Neural cell (in vitro differentiated cells): ENCODE results near the gene COL23A1. TPM values are rescaled to one million over a fixed set of nuclear protein-coding genes. Genes with fewer than 3 reads are reported as not detected.

Experiments used
- H2AFZ ChIP-seq: fragments of 200-600, 300-800 bp; sonication (generic), shearing (Covaris generic); 2 replicates; pipeline ENCODE4 v1.6.0; 2014; ENCODE audit warnings: low read depth, mild to moderate bottlenecking, antibody characterized with exemption, low read length, moderate library complexity
- H3F3A ChIP-seq: fragments of 200-600 bp; shearing (Covaris generic); 2 replicates; pipeline ENCODE4 v1.6.1; 2016; ENCODE audit warnings: mild to moderate bottlenecking, moderate library complexity, mixed read lengths, antibody characterized with exemption, low read length; ENCODE audit not compliant: insufficient read depth, poor library complexity, severe bottlenecking
- H3K27ac ChIP-seq: fragments of 200-600, 300-800 bp; sonication (generic), shearing (Covaris generic); 2 replicates; pipeline ENCODE4 v1.5.1; 2014; ENCODE audit warnings: mild to moderate bottlenecking, low read length, moderate library complexity
- H3K27me3 ChIP-seq: fragments of 300-800, 200-600 bp; sonication (generic), shearing (Covaris generic); 2 replicates; pipeline ENCODE4 v1.6.0; 2014; ENCODE audit warnings: mild to moderate bottlenecking, low read depth, low read length, moderate library complexity; ENCODE audit not compliant: insufficient read depth
- H3K36me3 ChIP-seq: fragments of 300-800, 200-600 bp; sonication (generic), shearing (Covaris generic); 2 replicates; pipeline ENCODE4 v1.5.1; 2014; ENCODE audit warnings: mild to moderate bottlenecking, antibody characterized with exemption, low read length, moderate library complexity; ENCODE audit not compliant: insufficient read depth
- H3K4me2 ChIP-seq: fragments of 300-800, 200-600 bp; sonication (generic), shearing (Covaris generic); 2 replicates; pipeline ENCODE4 v1.6.0; 2014; ENCODE audit warnings: mild to moderate bottlenecking, low read length
- H3K4me3 ChIP-seq: fragments of 300-800, 200-600 bp; sonication (generic), shearing (Covaris generic); 2 replicates; pipeline ENCODE4 v1.5.1; 2014; ENCODE audit warnings: mild to moderate bottlenecking, low read length, moderate library complexity
- H3K79me2 ChIP-seq: fragments of 200-600 bp; shearing (Covaris generic); replicated peaks from 2 replicates; pipeline ENCODE4 v1.6.0; 2014; ENCODE audit warnings: mild to moderate bottlenecking, low read length, moderate library complexity; ENCODE audit not compliant: insufficient read depth
- H3K9ac ChIP-seq: fragments of 300-800, 200-600 bp; sonication (generic), shearing (Covaris generic); 2 replicates; pipeline ENCODE4 v1.6.1; 2016; ENCODE audit warnings: mild to moderate bottlenecking, low read length, mixed read lengths
- H3K9me2 ChIP-seq: fragments of 200-600 bp; shearing (Covaris generic); 2 replicates; pipeline ENCODE4 v1.6.1; 2016; ENCODE audit warnings: mild to moderate bottlenecking, low read length, mixed read lengths; ENCODE audit not compliant: insufficient read depth
- H3K9me3 ChIP-seq: fragments of 200-600, 300-800 bp; sonication (generic), shearing (Covaris generic); 2 replicates; pipeline ENCODE4 v1.6.1; 2016; ENCODE audit warnings: mild to moderate bottlenecking, mixed run types, low read length, moderate library complexity, mixed read lengths
- H4K20me1 ChIP-seq: fragments of 200-600 bp; shearing (Covaris generic); 2 replicates; pipeline ENCODE4 v1.6.1; 2016; ENCODE audit warnings: mild to moderate bottlenecking, mixed run types; ENCODE audit not compliant: insufficient read depth
- CTCF ChIP-seq: fragments of 450-650 bp; IDR thresholded peaks from 2 replicates; pipeline ENCODE4 v1.5.1; 2014; ENCODE audit warnings: antibody characterized with exemption, mild to moderate bottlenecking, moderate library complexity; ENCODE audit not compliant: poor library complexity, severe bottlenecking
- EP300 ChIP-seq: fragments of 450-650 bp; conservative IDR thresholded peaks from 2 replicates; pipeline ENCODE4 v1.6.1; 2014; ENCODE audit warnings: antibody characterized with exemption, mild to moderate bottlenecking, moderate library complexity; ENCODE audit not compliant: poor library complexity, severe bottlenecking
- EZH2 ChIP-seq: fragments of 200-600, 300-800 bp; shearing (Covaris generic), sonication (generic); IDR thresholded peaks from 2 replicates; pipeline ENCODE4 v1.6.1; 2014; ENCODE audit warnings: antibody characterized with exemption, low read length, borderline replicate concordance, mild to moderate bottlenecking; ENCODE audit not compliant: insufficient read depth, poor library complexity, severe bottlenecking
- MXI1 ChIP-seq: fragments of 450-650 bp; conservative IDR thresholded peaks from 2 replicates; pipeline ENCODE4 v1.6.1; 2014; ENCODE audit warnings: antibody characterized with exemption, mild to moderate bottlenecking; ENCODE audit not compliant: poor library complexity, severe bottlenecking
- POLR2AphosphoS5 ChIP-seq: IDR thresholded peaks from 2 replicates; pipeline ENCODE4 v1.6.1; 2012
- RAD21 ChIP-seq: fragments of 450-650 bp; conservative IDR thresholded peaks from 2 replicates; pipeline ENCODE4 v1.6.1; 2014; ENCODE audit warnings: antibody characterized with exemption, mild to moderate bottlenecking, moderate library complexity
- REST ChIP-seq: IDR thresholded peaks from 2 replicates; pipeline ENCODE4 v1.6.1; 2012; ENCODE audit warnings: borderline replicate concordance
- SMC3 ChIP-seq: fragments of 450-650 bp; conservative IDR thresholded peaks from 2 replicates; pipeline ENCODE4 v1.6.1; 2014; ENCODE audit warnings: antibody characterized with exemption, mild to moderate bottlenecking, moderate library complexity; ENCODE audit not compliant: poor library complexity
- TAF1 ChIP-seq: IDR thresholded peaks from 2 replicates; pipeline ENCODE4 v1.6.1; 2012; ENCODE audit warnings: low read depth
- polyA plus RNA-seq: library from polyadenylated mRNA; depleted of rRNA; stranded (reverse); fragments of >200 nt; gene quantifications from 2 replicates; pipeline ENCODE4 v1.2.3, GENCODE V29; 2014

Gene COL23A1
- polyA plus RNA-seq, 1 donor from 2014 or later, result not detected

GRCh38 chr5:178314961-178315820 lies 275.0 kb downstream of the COL23A1 start:
- Histone ChIP-seq H3K9me2 (no peaks in the 10 kb centered on the region), H3F3A (no peaks in the 10 kb centered on the region), H3K4me3 (no peak overlapping the region), H2AFZ (no peak overlapping the region), H3K27ac (no peak overlapping the region), H3K36me3 (no peaks in the 10 kb centered on the region), H4K20me1 (no peaks in the 10 kb centered on the region), H3K79me2 (no peaks in the 10 kb centered on the region), H3K27me3 (no peaks in the 10 kb centered on the region), H3K9me3 (no peaks in the 10 kb centered on the region), H3K4me2 (no peak overlapping the region), H3K9ac (no peak overlapping the region)
- TF ChIP-seq REST (no peak), EZH2 (no peak), TAF1 (no peak), SMC3 (no peak), RAD21 (no peak), POLR2AphosphoS5 (no peak), MXI1 (no peak), EP300 (no peak), CTCF (no peak)

- Histone ChIP-seq H3K9ac (no peak overlapping the region), H3K36me3 (no peaks in the 10 kb centered on the region), H3F3A (no peaks in the 10 kb centered on the region)
Observed at GRCh38 chr5:178314061-178314660, 276.0 kb downstream of the COL23A1 start.

More at GRCh38 chr5:178314061-178314660, 276.0 kb downstream of the COL23A1 start:
- no peaks in the 10 kb centered on the region for H4K20me1 ChIP-seq
- no peak overlapping the region for H3K4me3 ChIP-seq
- H3K9me3 ChIP-seq, result no peaks in the 10 kb centered on the region
- H3K27me3 ChIP-seq, result no peaks in the 10 kb centered on the region
- TF ChIP-seq POLR2AphosphoS5 (no peak), EZH2 (no peak), CTCF (no peak), EP300 (no peak), TAF1 (no peak), MXI1 (no peak), SMC3 (no peak), REST (no peak), RAD21 (no peak)
- H3K79me2 ChIP-seq, result no peaks in the 10 kb centered on the region
- H3K9me2 ChIP-seq, result no peaks in the 10 kb centered on the region
- H3K27ac ChIP-seq, result no peak overlapping the region
- H3K4me2 ChIP-seq, result no peak overlapping the region
- no peak overlapping the region for H2AFZ ChIP-seq
